GM20000 (cell line): ENCODE measurements around the gene KCNAB1.

Experiments
- DNase-seq: peaks from one replicate; pipeline ENCODE4 v3.0.0; 2012; ENCODE audit warnings: low spot score
- CTCF ChIP-seq: IDR thresholded peaks from 2 replicates; pipeline ENCODE4 v1.5.1; 2012; ENCODE audit warnings: mild to moderate bottlenecking, control low read depth; ENCODE audit errors: extremely low read depth, missing control alignments

KCNAB1 gene

GRCh38 chr3:156483961-156484787, 363.8 kb downstream of the KCNAB1 start:
- TF ChIP-seq CTCF: no peak
- peak; percentile 40 for DNase-seq

DNA sequence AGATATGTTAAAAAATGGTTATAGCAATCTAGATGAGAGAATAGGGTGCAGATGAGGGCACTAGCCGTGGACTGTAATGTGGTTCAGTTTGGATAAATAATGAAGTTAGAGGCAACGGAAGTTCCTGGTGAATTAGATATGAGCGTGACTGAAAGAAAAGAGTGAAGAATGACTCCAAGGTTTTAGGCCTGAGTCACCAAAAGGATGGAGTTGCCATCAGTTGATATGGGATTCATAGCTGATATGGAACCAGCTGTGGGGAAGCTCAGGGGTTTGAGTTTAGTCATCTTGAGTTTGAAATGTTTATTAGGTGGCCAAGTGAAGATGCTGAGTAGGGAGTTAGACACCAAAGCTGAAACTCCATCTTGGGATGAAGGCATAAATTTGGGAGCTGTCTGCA, 368.4 kb downstream of the KCNAB1 start:
- TF ChIP-seq CTCF: no peak
- no peak for DNase-seq

- no peak for TF ChIP-seq CTCF
Measured at GRCh38 chr3:156489462-156489911, 369.1 kb downstream of the KCNAB1 start.

GRCh38 chr3:156491192-156491591, 370.8 kb downstream of the KCNAB1 start:
- TF ChIP-seq CTCF: no peak
- DNase-seq: no peak

More at GRCh38 chr3:156489462-156489911, 369.1 kb downstream of the KCNAB1 start:
- DNase-seq: no peak

DNA sequence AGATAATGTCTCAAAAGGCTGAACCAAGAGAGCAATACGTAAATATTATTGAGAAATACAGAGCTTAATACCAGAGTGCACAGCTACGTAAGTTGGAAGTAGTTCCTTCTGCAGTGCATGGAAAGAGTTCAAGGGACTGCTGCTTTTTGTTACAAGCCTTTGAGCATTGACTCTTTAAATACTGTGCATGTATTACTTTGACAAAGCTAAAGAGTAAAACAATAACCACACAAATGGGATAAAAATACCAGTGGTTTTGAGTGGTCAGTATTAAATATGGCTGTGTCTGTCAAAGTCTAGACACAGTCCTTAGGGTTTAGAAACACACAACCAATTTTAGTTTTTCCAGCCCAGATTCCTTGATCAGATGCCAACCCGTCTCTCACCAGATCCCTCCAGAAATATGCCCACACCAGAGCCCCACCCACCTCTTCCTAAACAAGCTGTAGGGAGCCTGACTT, 372.5 kb downstream of the KCNAB1 start:
- no peak for TF ChIP-seq CTCF
- DNase-seq: no peak

- no peak for DNase-seq
- no peak for TF ChIP-seq CTCF
Measured at GRCh38 chr3:156493887-156494286, 373.5 kb downstream of the KCNAB1 start.

DNA sequence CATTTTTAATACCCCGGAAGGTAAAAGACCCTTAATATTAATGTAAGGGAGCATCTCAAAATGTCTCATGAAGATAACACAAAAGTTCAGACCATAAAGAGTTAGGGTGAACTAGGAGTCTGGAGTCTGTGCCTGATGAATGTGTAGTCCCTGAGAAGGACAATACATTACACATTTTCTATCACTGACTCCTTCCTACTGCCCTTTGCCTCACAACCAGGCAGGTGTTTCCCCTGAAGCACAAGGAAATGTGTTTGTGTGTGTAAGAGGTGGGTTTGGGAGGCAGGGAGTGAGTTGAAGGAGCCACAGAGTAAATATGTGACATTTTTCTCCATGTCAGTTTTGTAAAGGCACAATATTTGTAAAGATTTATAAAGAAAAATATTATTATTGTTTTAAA, 375.4 kb downstream of the KCNAB1 start:
- DNase-seq: no peak
- TF ChIP-seq CTCF: no peak
